ENCODE measurements around the gene RHCG.

The RHCG gene

DNA sequence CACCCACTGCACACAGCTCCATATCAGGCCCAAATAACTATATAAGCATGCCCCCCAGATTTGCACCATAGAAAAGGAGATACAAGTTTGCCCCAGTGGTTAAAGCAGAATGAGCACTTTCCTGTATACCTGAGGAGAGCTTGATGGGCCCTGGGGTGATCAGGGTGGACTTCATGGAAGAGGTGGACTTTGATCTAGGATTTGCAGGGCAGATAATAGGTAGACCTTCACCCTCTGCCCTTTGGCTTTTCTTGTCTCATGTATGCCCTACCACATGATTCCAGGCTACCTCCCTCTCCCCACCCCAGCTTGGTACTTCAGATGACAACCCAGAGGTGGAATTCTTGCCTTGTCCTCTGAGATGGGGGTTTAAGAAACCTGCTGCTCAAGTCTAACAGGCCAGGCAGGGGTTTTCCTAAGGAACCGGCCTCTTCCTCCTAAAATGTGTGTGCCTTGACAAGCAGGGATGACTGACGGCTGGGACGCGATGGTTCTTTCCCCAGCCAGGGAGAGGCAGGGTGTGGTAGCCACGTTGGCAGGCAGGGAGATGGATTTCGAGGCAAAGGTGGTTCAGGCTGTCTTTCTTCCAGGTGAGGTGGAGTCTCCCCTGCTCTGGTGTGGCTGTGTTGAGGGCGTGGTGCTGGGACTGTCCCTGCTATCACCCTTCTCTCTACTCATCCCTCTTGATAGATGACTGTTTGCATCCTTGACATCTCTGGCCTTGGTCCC, 6.6 kb upstream of the RHCG start:
- DNase-seq: no peak

DNA sequence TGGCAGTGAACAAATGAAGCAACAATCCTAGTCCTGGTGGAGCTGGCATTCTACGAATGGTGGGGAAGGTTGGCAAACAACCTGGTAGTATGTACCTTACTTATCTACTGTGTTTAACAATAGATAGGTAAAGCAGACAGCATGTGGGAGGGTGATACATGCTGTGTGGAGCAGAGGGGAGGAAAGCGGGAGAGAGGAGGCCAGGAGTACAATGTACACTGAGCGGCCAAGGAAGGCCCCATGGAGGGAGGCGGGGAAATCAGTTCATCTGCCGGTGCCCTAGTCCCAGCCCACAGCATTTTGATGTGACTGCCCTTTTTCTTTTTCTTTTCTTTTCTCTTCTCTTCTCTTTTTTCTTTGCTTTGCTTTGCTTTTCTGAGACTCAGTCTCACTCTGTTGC, 5.3 kb upstream of the RHCG start:
- DNase-seq: no peak

DNA sequence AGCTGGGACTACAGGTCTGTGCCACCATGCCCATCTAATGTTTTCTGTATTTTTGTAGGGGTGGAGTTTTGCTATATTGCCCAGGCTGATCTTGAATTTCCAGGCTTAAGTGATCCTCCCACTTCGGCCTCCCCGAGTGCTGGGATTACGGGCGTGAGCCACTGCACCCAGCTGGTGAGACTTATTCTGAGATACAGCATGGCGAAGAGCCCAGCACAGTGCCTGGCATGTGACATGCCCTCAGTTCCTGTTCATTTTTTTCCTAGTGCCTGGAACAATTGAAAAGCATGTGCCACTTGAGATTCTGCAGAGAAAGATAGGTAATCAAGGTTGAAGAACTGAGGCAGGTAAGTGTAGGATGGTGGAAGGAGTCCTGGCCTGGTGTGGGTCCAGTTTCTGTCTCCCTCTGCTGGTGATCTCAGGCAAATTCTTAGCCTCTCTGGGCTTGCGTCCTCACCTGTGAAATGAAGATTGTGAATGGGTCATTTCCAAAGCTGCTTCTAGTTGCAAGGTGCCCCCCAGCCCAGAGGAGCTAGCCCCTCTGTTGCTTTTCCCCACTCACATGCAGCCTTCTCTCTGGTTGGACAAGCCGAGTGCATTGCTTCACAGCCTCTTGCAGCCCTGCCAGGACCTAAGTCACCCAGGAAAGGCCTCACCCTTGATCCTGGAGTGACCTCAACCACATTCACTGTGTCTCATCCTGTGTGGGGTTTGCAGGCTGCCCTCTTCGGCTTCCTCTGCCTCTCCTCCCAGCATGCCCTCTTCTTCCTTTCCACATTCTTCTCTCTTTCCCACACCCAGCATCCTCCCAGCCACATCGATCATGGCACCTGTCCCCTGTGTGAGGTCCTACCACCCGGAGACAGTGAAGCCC, 4.3 kb upstream of the RHCG start:
- no peak for DNase-seq

DNA sequence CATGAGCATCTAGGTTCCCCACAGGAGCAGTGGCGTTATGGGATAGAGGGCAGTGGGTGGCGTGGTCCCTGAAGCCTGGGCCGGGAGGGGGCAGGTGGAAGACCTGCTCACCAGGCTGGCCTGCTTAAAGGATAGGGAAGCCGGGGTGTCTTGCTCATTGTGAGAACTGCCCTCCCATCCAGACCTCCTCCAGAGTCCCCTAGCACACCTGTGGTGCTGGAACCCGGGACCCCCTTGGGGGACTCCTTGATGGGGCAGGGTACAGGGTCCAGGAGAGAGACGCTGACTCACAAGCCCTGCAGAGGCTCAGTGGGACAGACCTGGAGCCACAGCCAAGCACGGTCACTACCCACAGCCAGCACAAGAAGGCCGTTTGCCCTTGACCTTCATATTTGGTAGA, 2.8 kb upstream of the RHCG start:
- no peak for DNase-seq

DNA sequence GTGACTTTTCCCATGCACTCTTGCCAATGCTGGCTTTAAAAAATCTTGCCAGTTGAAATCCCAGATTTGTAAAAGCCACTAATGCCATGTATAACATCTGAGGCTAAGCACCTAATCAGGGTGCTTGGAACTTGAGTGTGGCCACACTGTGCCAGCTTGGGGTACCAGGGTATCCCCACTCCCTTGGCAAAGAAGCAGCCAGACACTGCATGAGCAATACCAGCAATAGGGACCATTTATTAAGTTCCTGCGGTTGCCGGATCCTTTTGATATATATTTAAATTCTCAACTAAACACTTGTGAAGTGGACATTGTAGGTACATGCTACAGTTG, 2.2 kb upstream of the RHCG start:
- DNase-seq: no peak

DNA sequence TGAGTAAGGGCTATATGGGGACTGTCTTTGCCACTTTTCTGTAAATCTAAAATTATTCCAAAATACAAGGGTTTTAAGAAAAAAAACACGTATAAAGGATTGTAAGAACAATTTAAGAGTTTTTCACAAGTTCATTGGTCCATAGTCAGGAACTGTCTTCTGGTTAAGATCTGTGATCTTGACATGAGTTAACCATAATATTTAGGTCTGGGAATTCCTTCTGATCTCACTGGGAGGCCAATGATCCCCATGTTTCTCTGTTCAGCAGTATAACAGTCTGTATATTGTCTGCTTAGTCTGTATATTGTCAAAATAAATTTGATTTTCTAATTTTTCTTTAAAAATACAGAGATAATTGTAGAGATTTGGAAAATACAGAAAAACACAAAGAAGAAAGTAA, 848 bp upstream of the RHCG start:
- DNase-seq: no peak

DNA sequence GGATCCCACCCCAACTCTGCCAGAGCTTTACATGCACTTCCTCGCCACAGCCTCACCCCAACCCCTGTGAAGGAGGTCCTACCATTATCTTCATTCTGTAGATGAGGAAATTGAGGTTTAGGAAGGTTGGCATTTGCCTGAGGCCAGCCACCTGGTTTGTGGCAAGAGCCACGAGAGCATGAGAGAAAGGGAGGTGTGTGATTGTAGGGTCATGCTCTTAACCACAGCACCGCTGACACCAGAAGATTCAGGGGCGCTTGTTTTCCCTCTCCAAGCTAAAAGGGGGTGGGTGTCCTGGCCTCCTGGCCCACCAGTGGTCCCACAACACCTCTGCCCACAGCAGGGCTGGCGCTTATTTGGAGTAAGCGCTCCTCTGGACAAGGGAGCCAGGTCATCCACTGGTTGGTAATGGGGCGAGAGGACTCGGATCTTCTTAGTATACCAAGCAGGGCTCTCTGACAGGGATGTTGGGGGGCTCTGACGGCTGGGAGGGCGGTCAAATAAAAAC, 691 bp downstream of the RHCG start:
- DNase-seq: no peak

DNA sequence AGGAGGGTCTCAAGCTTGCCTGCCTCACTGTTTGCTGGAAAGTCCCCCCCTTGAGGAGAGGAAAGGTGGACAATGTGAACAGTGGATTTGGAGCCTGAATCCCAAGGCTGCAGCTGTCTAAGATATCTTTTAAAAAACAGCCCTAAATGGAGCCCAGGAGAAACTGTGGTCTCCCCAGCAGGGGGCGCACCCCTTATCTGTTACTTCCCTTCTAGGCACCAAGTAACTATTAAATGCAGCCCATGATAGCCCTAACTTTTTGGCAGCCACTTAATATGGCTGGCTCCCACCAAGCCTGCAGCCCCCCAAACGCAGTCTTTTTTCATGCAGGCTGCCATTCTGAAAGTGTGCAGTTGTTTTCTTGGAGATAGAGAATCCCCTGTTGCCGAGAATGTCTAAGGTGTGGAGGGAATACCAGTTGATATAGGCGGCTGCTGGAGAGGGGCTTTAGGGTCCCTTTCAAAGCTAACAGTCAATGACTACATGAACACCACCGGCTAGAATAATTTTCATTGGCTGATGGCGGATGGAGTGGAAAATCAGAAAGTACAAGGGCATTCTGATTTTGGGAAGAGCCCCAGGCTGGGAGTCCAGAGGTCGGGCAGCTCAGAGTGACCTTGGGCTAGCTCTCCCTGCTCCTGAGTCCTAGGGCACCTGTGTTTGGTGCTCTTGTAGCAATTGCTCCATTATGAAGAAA, 1.3 kb downstream of the RHCG start:
- no peak for DNase-seq

DNA sequence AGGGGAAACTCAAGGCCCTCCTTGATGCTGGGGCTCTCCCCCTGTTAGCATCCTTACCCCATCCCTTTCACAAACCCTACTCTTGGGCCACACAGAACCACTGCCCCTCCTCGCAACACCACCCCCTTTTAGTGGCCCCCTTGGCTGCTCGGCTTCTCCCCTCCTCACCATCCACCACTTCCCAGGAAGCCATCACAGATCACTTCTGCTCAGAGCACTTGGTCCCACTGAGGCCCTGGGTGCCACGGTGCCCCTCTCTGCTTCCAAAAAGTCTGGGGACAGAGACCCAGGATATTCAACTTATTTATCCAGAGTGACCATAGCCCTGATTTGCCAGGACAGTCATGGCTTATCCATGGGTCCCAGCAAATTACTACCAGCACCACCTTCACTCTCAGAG, 2.4 kb downstream of the RHCG start:
- DNase-seq: no peak

DNA sequence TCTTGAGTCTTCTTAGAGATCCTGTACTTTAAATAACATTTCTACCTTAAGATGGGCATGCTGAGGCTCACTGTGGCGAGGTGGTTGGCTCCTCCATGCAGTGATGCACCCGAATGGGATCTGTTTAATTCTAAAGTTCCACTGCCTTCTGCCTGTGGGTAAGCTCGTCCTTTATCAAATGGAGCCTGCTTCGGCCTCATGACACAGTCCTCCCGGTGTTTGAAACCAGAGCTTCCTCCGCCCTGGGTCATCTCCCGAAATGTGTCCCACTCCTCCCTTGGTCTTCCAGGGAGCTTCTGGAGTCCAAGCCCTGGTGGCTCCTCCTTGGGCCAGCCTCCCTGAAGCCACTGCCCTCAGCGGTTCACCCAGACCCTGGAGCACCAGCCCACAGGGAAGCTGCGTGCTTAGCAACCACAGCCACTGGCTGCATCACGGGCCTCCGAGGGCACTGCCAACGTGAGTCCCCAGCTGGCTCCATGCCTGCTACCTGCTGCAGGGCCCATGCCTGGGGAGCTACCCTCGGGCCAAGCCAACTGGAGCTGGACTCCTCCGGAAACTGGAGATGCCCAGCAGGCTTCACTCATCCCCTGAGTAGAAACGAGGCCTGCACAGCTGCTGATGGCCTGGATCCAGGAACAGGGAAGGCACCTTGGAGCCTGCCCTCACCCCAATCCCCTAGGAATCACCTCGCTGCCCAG, 3.3 kb downstream of the RHCG start:
- DNase-seq: no peak

DNA sequence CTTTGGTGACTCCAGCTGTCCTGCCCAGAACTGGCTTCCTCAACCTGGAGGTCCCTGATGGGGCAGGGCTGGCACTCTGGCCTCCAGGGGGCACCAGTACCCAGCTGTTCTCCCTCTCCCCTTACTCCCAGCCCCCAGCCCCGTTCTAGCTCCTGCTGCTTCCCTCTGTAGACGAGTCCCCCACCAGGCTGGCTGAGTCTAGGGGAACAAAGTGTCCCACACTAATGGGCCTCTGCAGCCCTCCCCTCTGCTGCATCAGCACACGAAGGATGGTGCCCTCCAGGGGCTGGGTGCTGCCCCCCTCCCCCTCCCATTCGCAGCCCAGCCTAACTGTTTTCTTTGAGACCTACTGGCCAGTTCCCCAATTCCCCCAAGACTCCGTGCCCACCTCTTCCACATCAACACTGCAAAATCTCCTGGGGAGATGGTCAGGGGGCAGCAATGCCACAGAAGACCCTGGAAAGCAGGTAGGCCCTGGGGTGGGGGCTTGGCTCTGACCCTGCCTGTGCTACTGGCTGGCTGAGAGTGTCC, 4.2 kb downstream of the RHCG start:
- DNase-seq: no peak

DNA sequence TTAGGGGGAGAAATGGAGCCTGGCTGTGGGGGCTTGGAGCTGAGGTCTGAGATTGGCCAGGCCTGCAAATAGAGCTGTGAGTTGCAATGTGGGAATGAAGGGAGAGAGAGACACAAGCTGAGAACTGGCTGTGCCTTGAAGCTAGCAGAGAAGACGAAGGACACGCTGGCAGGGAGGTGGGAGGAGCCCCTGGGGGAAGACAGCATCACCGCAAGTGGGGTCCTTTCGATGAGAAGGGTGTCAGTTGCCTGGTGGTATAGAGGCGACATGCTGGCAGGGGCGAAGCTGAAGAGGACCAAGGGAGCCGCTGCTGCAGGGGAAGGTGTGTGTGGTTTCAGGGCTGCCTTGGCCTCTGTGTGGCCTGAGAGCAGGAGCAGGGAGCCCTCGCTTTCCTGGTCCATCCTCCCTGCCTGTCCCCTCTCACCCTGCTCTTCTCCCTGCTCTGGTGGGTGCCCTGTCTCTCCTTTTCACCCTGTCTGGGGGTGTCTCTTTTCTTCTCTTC, 5.5 kb downstream of the RHCG start:
- no peak for DNase-seq

DNA sequence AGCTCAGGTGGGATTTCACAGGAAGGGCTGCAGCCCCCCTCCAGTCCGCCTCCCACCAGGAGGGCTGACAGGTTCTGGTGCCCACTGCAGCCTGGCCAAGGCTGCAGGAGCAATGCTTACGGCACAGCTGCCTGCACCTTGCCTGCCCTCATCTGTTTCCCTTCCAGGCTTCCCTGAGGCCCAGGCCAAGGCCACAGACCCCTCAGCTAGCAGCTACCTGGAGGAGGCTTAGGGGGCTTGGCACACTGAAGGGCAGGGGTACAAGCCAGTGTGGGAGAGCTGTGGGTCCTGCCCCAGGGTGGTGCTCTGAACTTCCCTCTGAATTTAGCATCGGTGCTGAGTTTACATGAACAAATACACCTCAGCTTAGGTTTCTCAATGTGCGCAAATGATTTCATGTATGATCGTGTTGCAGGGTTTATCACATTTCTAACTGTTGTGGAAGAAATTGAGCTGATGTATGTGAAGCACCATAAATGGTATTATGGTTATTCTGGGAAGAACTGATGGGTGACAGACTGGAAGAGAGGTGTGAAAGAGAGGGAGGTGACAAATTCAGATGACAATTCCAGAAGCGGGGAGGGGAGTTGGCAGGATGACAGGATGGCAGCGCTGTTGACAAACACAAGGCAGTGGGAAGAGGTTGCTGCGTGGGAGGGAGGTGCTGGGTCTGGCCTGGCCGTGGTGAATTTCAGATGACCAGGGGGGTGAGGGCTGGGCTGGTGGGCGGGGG, 6.1 kb downstream of the RHCG start:
- DNase-seq: no peak

DNA sequence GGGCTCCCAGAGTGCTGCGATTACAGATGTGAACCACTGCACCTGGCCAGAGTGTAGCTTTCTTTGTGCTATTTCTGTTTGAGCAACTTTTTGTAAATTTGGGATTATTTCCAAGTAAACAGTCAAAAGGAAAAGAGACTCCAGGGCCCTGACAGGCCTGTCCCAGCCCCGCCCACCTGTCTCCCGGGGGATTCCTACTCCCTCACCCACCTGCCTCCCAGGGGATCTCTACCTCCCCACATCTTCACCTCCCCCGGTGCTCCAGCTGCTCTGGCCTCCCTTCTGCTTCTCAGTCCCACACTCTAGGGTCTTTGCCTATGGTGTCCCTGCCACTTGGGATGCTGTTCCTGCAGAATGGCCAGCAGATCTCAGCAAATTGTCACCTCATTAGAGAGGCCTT, 7.0 kb downstream of the RHCG start:
- no peak for DNase-seq

DNA sequence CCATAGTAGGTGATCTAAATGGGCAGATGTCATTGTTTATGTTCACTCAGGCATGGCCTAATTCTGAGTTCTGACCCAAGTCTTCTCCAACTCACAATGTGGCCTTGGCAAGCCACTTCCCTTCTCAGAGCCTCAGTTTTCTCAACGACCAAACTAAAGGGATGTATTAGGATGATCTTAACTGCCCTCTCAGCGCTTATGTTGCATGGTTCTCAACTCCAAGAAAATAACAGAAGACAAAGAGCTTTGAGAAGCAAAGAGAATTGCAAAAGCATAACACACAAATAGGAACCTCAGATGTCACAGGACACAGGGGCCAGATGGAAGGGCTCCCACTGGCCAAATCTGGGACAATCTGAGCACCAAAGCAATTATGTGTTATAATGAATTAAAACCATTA, 8.6 kb downstream of the RHCG start:
- DNase-seq: no peak

DNA sequence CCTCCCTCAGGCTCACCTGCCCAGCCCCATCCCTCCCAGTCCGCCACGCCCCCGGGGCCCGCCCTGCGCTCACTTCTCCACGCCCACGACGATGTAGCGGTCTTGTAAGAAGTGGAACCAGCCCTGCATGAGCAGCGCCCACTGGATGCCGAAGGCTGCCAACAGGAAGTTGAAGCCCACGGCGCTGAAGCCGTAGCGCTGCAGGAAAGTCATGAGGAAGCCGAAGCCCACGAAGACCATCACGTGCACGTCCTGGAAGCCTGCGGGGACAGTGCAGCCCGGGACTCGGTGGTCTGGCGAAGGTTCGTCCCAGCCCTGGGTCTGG, 9.7 kb downstream of the RHCG start:
- DNase-seq: peak; percentile 17

DNA sequence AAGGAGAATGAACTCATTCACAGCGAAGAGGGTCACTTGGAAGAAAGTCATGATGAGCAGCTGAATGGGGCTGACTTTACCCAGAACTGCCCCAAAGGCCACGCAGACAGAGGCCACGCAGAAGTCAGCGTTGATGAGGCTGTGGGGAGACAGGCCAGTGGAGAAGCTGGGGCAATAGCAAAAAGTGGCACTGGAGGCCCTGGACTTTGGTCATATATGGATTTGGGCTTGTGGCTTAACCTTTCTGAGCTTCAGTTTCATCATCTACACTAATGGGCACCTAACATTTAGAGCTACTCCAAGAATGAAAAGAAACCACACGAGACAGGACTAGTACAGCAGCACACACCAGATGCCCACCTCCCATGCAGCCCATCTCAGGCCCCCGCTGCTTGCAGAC, 13.3 kb downstream of the RHCG start:
- no peak for DNase-seq

DNA sequence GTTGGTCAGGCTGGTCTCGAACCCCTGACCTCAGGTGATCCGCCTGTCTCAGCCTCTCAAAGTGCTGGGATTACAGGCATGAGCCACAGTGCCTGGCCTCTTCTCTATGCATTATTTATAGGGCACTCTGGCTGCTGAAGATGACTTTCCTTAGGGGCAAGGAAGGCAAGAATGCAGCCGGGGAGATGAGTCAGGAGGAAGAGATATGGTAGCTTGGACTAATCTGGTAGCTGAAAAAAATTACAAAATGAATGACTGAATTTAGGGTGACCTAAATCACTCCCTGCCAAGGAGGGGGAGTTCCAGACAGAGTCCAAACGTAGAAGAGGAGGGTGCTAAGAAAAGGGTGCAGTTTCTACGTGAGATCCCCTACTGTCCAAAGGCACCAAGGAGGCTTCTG, 14.2 kb downstream of the RHCG start:
- no peak for DNase-seq

DNA sequence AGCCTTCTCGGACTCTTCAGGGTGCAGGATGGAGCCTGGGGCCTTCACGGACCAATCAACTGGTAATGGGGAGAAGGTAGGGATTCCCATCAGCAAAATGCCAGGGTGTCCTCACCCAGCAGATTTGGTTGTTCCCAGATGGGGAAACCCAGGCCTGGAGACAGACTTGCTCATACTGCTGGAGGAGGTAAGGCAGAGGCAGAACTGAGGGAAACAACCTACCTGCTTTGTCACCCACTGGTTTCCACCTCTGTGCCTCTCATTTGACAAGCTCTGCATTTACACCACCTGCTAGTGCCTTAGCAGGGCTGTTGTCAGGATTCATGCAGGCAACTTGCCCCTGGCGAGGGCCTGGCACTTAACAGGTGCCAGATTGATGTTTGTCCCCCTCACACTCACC, 15.9 kb downstream of the RHCG start:
- DNase-seq: no peak

DNA sequence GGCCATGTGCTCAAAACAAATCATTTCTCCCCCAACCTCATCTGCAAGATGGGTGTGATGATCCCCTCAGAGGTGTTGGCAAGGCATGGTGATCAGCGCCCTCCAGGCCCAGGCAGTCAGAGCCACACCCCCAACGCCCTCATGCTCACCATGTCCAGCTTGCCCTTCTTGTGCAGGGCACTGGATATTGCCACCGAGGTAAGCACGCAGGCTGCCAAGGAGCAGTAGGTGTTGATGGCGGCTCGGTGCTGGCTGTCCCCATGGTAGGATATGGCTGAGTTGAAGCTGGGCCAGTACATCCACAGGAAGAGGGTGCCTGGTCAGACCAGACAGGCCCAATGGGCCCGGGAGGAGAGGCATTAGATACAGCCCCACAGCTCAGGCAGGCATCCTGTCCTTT, 17.2 kb downstream of the RHCG start:
- DNase-seq: no peak

DNA sequence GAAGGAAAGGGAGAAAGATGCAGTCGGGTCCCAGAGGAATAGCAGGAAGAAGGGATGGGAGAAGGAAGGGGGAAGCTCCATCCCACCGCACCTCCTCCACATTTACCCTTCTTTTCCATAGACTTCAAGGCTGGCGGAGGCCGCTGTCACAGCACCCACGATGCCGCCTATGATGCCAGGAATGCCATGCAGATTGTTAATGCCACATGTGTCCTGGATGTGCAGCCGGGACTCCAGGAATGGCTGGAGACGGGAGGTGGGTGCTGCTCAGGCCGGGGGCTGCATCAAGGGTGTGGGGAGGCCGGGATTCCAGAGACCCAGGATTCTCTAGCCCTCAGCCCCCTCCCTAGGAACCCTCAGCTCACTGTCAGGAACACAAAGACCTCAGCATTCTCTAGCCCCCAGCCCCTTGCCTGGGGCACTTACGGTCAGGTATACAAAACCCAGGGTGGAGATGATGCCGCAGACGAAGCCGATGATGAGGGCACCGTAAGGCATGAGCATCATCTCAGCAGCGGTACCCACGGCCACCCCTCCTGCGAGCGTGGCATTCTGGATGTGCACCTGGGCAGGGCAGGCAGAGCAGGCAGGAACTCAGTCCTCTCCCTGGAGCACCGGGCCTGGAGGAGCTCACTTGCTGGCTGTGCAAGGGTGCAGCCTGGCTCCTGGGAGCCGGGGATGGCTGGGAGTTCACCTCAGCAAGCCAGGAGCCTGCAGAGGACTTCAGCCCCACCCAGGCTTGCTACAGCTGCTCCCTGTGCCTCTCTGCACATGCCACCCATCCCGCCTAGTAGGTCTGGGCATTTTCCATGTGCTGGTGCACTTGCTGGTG, 18.8 kb downstream of the RHCG start:
- no peak for DNase-seq
